GM12878 (cell line): ENCODE data around the gene ATP5F1B. TPM values are rescaled to one million over a fixed set of nuclear protein-coding genes. Genes with fewer than 3 reads are reported as not detected.

ENCODE experiments used
- CHD1 ChIP-seq: IDR thresholded peaks from 2 replicates; pipeline ENCODE4 v1.6.1; 2012; ENCODE audit warnings: low read depth, low read length, improper control_type of control experiment
- EZH2 ChIP-seq: IDR thresholded peaks from 2 replicates; pipeline ENCODE4 v1.6.1; 2012; ENCODE audit warnings: low read depth, mild to moderate bottlenecking, control low read depth, inconsistent platforms, low read length, borderline replicate concordance; ENCODE audit not compliant: control insufficient read depth
- GATAD2B ChIP-seq: fragments of 450-650 bp; conservative IDR thresholded peaks from 2 replicates; pipeline ENCODE4 v1.6.1; 2017; ENCODE audit warnings: low read depth, mild to moderate bottlenecking, moderate library complexity
- HDAC2 ChIP-seq: fragments of 200-600 bp; sonication (generic); IDR thresholded peaks from 2 replicates; pipeline ENCODE4 v1.6.1; 2017
- HDGF ChIP-seq: fragments of 450-650 bp; IDR thresholded peaks from 2 replicates; pipeline ENCODE4 v1.6.1; 2016; ENCODE audit warnings: antibody characterized with exemption
- HSF1 ChIP-seq: fragments of 150-350 bp; IDR thresholded peaks from 2 replicates; pipeline ENCODE4 v1.6.1; 2014; ENCODE audit warnings: mild to moderate bottlenecking, low read depth, low read length
- MTA2 ChIP-seq: fragments of 450-650 bp; IDR thresholded peaks from 2 replicates; pipeline ENCODE4 v1.6.1; 2016; ENCODE audit warnings: low read depth, mild to moderate bottlenecking, moderate library complexity
- RB1 ChIP-seq: fragments of 450-650 bp; formaldehyde crosslinking; IDR thresholded peaks from 2 replicates; pipeline ENCODE4 v1.6.1; 2017; ENCODE audit warnings: mild to moderate bottlenecking, borderline replicate concordance
- SKIL ChIP-seq: fragments of 450-650 bp; IDR thresholded peaks from 2 replicates; pipeline ENCODE4 v1.6.1; 2017; ENCODE audit warnings: mild to moderate bottlenecking, low read depth, inconsistent platforms; ENCODE audit not compliant: poor library complexity, severe bottlenecking
- SMAD5 ChIP-seq: IDR thresholded peaks from 2 replicates; pipeline ENCODE4 v1.6.1; 2016; ENCODE audit warnings: antibody characterized with exemption, low read depth
- WRNIP1 ChIP-seq: IDR thresholded peaks from 2 replicates; pipeline ENCODE4 v1.6.1; 2011; ENCODE audit warnings: low read depth, low read length, improper control_type of control experiment, borderline replicate concordance
- ZBTB11 ChIP-seq: fragments of 450-650 bp; formaldehyde crosslinking; IDR thresholded peaks from 2 replicates; pipeline ENCODE4 v1.5.0; 2022; ENCODE audit warnings: mild to moderate bottlenecking, missing genetic modification characterization
- polyA plus RNA-seq, 11 experiments: library from polyadenylated mRNA; depleted of rRNA in 4 of 11; unstranded in 6 of 11; stranded (reverse) in 5 of 11; fragments of >200 nt; fragmentation: Nextera tagmentation in 4 of 11; fragmentation: Illumina TruSeq in 1 of 11; extraction: Ambion mirVana in 4 of 11; extraction: Trizol in 1 of 11; gene quantifications; 1 replicate in 1 of 11; 2 replicates in 10 of 11; pipeline versions ENCODE4 v1.2.1 to v1.2.3, GENCODE V29; 2011 to 2016; ENCODE audit warnings: inconsistent platforms in 2 of 11, missing spikeins in 2 of 11, low read depth in 1 of 11
- total RNA-seq, 4 experiments: library from RNA; depleted of rRNA in 3 of 4; stranded (reverse); fragments of >200 nt in 3 of 4; fragmentation: Illumina TruSeq in 1 of 4; extraction: Trizol in 1 of 4; gene quantifications; 2 replicates each; pipeline versions ENCODE4 v1.2.1 to v1.2.3, GENCODE V29; 2013 to 2021
- TF ChIP-seq, protein P1 (sequence below): fragments of 450-650 bp; IDR thresholded peaks from 2 replicates; pipeline ENCODE4 v1.6.1; 2018; ENCODE audit warnings: mild to moderate bottlenecking, low read depth, moderate library complexity; ENCODE audit not compliant: partially characterized antibody
- TF ChIP-seq, protein P2 (sequence below): IDR thresholded peaks from 2 replicates; pipeline ENCODE4 v1.6.1; 2012; ENCODE audit warnings: mild to moderate bottlenecking, low read depth, low read length

Gene ATP5F1B
- total and polyA plus RNA-seq, 10 of the 15 experiments (the other 5 are each of a cell fraction or from before 2014, with no cell fraction given): 671 to 1,908 (median 1,031) TPM

DNA sequence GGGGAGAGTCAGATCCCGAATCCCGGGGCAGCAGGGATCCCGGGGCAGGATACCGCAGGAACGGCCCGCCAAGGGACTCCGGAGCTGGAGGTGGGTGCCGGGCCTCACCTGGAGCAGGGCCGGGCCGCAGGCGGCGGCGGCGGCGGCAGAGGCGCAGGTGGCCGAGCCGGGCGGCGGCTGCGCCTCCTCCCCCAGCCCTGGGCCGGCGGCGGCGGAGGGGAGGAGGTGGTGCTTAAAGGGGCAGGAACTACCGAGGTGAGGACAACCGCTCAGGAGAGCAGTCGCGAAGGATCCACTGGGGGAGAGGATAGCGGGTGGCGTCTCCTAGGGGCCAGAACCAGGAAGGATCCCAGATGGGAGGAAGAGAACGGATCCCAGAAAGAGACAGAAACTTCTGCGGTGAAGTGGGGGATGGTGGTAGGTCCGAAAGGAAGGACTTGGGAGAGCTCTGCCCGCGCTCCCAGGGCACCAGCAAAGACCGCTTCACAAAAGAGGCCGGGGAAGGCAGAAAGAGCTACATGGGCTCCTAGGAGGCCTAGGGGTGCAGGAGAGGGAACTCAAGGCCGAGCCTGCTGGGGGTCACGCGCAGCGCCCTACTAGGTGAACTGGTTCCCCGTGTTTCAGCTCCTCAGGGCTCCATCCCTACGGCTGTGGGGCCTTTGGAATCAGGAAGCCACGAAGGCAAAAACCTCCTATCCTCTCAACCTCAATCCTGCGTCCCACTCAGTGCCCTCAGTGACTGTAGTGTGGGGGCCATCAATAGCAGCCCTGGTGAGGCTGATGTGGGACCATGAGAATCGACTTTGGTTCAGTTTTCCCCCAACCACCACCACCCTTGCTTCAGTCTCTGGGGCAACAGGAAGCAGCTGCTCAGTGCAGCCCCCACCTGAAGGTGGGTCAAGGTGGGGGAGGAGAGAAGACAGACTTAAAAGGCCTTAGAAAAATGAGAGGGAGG, 10.7 kb downstream of the ATP5F1B start (continued):
- TF ChIP-seq HSF1 (no peak), SMAD5 (no peak), HDAC2 (no peak), SKIL (no peak), HDGF (peak; percentile 51; the same call in 1 of the 2 replicates), ZBTB11 (CRISPR knock-in tag) (no peak), RB1 (no peak), EZH2 (no peak), WRNIP1 (no peak), MTA2 (no peak), CHD1 (no peak), GATAD2B (peak; percentile 57; the same call in 1 of the 2 replicates)
- TF ChIP-seq, protein P1, sequence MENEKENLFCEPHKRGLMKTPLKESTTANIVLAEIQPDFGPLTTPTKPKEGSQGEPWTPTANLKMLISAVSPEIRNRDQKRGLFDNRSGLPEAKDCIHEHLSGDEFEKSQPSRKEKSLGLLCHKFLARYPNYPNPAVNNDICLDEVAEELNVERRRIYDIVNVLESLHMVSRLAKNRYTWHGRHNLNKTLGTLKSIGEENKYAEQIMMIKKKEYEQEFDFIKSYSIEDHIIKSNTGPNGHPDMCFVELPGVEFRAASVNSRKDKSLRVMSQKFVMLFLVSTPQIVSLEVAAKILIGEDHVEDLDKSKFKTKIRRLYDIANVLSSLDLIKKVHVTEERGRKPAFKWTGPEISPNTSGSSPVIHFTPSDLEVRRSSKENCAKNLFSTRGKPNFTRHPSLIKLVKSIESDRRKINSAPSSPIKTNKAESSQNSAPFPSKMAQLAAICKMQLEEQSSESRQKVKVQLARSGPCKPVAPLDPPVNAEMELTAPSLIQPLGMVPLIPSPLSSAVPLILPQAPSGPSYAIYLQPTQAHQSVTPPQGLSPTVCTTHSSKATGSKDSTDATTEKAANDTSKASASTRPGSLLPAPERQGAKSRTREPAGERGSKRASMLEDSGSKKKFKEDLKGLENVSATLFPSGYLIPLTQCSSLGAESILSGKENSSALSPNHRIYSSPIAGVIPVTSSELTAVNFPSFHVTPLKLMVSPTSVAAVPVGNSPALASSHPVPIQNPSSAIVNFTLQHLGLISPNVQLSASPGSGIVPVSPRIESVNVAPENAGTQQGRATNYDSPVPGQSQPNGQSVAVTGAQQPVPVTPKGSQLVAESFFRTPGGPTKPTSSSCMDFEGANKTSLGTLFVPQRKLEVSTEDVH: no peak
- TF ChIP-seq, protein P2, sequence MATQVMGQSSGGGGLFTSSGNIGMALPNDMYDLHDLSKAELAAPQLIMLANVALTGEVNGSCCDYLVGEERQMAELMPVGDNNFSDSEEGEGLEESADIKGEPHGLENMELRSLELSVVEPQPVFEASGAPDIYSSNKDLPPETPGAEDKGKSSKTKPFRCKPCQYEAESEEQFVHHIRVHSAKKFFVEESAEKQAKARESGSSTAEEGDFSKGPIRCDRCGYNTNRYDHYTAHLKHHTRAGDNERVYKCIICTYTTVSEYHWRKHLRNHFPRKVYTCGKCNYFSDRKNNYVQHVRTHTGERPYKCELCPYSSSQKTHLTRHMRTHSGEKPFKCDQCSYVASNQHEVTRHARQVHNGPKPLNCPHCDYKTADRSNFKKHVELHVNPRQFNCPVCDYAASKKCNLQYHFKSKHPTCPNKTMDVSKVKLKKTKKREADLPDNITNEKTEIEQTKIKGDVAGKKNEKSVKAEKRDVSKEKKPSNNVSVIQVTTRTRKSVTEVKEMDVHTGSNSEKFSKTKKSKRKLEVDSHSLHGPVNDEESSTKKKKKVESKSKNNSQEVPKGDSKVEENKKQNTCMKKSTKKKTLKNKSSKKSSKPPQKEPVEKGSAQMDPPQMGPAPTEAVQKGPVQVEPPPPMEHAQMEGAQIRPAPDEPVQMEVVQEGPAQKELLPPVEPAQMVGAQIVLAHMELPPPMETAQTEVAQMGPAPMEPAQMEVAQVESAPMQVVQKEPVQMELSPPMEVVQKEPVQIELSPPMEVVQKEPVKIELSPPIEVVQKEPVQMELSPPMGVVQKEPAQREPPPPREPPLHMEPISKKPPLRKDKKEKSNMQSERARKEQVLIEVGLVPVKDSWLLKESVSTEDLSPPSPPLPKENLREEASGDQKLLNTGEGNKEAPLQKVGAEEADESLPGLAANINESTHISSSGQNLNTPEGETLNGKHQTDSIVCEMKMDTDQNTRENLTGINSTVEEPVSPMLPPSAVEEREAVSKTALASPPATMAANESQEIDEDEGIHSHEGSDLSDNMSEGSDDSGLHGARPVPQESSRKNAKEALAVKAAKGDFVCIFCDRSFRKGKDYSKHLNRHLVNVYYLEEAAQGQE: no peak
